IPS-18c (cell line): ENCODE results near the gene COL5A1.

Experiments used
- H3K4me3 ChIP-seq: 2 replicates; pipeline ENCODE4 v1.7.0; 2013; ENCODE audit warnings: low read depth, mild to moderate bottlenecking, low read length, moderate library complexity; ENCODE audit not compliant: insufficient read depth
- H3K9me3 ChIP-seq: one replicate; pipeline ENCODE4 v1.6.1; 2013; ENCODE audit warnings: mild to moderate bottlenecking, low read length, moderate library complexity; ENCODE audit not compliant: control insufficient read depth, insufficient read depth

Gene COL5A1

GRCh38 chr9:134688661-134689320 is 47.2 kb downstream of the COL5A1 start:
- Histone ChIP-seq H3K4me3 (no peak overlapping the region), H3K9me3 (peaks cover 2% of the 10 kb centered on the region)

- Histone ChIP-seq H3K4me3 (no peak overlapping the region), H3K9me3 (peaks cover 2% of the 10 kb centered on the region)
Observed at GRCh38 chr9:134689321-134690181, 47.9 kb downstream of the COL5A1 start.

GRCh38 chr9:134690301-134690751 is 48.7 kb downstream of the COL5A1 start:
- H3K4me3 ChIP-seq = no peak overlapping the region
- peaks cover 2% of the 10 kb centered on the region for H3K9me3 ChIP-seq

- Histone ChIP-seq H3K9me3 (peaks cover 2% of the 10 kb centered on the region), H3K4me3 (no peak overlapping the region)
Observed at GRCh38 chr9:134690946-134691694, 49.5 kb downstream of the COL5A1 start.

- Histone ChIP-seq H3K9me3 (peaks cover 2% of the 10 kb centered on the region), H3K4me3 (no peak overlapping the region)
Observed at GRCh38 chr9:134691695-134692572, 50.3 kb downstream of the COL5A1 start.

GRCh38 chr9:134692573-134692860 is 50.9 kb downstream of the COL5A1 start:
- H3K4me3 ChIP-seq = no peak overlapping the region

GRCh38 chr9:134693011-134693410 is 51.4 kb downstream of the COL5A1 start:
- H3K4me3 ChIP-seq = no peak overlapping the region

More at GRCh38 chr9:134692573-134692860, 50.9 kb downstream of the COL5A1 start:
- H3K9me3 ChIP-seq = peaks cover under 1% of the 10 kb centered on the region

GRCh38 chr9:134693641-134694367 is 52.2 kb downstream of the COL5A1 start:
- H3K4me3 ChIP-seq = no peak overlapping the region
- H3K9me3 ChIP-seq = no peaks in the 10 kb centered on the region

More at GRCh38 chr9:134693011-134693410, 51.4 kb downstream of the COL5A1 start:
- no peaks in the 10 kb centered on the region for H3K9me3 ChIP-seq

- no peak overlapping the region for H3K4me3 ChIP-seq
- no peaks in the 10 kb centered on the region for H3K9me3 ChIP-seq
Observed at GRCh38 chr9:134694368-134694665, 52.7 kb downstream of the COL5A1 start.

- H3K4me3 ChIP-seq = no peak overlapping the region
- H3K9me3 ChIP-seq = no peaks in the 10 kb centered on the region
Observed at GRCh38 chr9:134694714-134695113, 53.1 kb downstream of the COL5A1 start.

GRCh38 chr9:134695144-134695543 is 53.5 kb downstream of the COL5A1 start:
- Histone ChIP-seq H3K4me3 (no peak overlapping the region), H3K9me3 (no peaks in the 10 kb centered on the region)

- Histone ChIP-seq H3K9me3 (no peaks in the 10 kb centered on the region), H3K4me3 (no peak overlapping the region)
Observed at GRCh38 chr9:134696433-134696832, 54.8 kb downstream of the COL5A1 start.

GRCh38 chr9:134698111-134698510 is 56.5 kb downstream of the COL5A1 start:
- H3K9me3 ChIP-seq = no peaks in the 10 kb centered on the region
- no peak overlapping the region for H3K4me3 ChIP-seq

GRCh38 chr9:134698587-134699342 is 57.2 kb downstream of the COL5A1 start:
- Histone ChIP-seq H3K4me3 (no peak overlapping the region), H3K9me3 (no peaks in the 10 kb centered on the region)

- H3K4me3 ChIP-seq = no peak overlapping the region
- no peaks in the 10 kb centered on the region for H3K9me3 ChIP-seq
Observed at GRCh38 chr9:134699343-134699740, 57.7 kb downstream of the COL5A1 start.
